Measurements from ENCODE around the gene SNIP1.
"Not testable (repeated sequence)": the region's sequence is repeated elsewhere in the genome, so short reads cannot be mapped to it uniquely, and the experiment has no call there.

The SNIP1 gene

DNA sequence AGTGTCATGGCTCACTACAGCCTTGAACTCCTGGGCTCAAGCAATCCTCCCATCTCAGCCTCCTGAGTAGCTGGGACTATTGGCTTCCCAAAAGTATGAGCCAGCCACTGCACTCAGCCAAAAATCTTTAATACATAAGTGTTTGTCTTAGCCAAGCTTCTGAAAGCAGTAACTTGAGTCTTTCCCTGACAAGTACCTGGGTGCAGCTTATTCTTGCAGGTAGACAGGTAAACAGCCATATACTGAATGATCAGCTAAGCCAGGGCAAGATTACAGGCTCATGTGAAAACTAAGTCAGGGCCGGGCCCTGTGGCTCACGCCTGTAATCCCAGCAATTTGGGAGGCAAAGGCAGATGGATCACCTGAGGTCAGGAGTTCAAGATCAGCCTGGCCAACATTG lies 47.4 kb downstream of the SNIP1 start:
- DNase-seq = no peak

DNA sequence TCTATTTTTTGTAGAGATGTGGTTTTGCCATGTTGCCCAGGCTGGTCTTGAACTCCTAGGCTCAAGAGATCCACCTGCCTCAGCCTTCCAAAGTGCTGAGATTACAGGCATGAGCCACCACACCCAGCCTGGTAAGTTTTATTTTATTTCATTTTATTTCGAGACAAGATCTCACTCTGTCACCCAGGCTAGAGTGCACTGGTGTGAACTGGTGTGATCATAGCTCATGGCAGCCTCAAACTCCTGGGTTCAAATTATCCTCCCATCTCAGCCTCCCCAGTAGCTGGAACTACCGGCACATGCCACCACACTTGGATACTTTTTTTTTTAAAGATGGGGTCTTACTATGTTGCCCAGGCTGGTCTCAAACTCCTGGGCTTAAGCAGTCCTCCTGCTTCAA lies 51.3 kb downstream of the SNIP1 start:
- DNase-seq = not testable (repeated sequence)

DNA sequence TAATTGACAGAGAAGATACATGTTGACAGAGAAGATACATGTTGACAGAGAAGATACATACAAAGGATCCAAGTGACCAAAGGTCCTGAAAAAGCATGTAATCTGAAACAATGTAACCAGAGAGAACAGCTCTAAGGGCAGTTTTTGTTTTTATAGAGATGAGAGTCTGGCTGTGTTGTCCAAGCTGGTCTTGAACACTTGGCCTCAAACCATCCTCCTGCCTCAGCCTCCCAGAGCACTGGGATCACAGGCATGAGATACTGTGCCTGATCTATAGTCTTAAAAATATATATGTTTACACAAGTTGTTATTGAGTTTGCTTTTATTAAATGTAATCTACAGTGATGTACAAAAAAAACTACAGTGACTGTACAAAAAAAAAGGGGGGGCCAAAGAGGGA lies 52.0 kb downstream of the SNIP1 start:
- no peak for DNase-seq

DNA sequence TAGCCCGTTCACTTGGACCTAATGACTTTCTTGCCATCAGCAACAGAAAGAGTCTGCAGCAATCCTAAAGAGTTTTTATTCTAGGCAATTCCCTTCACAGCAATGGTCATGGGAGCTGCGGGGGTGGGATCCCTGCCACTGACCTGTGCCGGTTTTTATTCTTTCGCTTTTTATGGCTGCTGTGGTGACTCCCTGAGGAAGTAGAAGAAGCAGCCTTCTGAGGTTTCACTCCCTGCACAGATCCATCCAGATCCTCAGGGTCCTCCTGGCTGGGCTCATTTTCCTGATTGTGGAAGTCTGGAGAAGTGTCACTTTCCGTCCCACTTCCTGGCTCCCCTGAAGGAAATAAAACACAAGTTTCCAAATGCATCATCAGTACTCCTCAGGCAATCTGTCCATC lies 52.4 kb downstream of the SNIP1 start:
- no peak for DNase-seq

DNA sequence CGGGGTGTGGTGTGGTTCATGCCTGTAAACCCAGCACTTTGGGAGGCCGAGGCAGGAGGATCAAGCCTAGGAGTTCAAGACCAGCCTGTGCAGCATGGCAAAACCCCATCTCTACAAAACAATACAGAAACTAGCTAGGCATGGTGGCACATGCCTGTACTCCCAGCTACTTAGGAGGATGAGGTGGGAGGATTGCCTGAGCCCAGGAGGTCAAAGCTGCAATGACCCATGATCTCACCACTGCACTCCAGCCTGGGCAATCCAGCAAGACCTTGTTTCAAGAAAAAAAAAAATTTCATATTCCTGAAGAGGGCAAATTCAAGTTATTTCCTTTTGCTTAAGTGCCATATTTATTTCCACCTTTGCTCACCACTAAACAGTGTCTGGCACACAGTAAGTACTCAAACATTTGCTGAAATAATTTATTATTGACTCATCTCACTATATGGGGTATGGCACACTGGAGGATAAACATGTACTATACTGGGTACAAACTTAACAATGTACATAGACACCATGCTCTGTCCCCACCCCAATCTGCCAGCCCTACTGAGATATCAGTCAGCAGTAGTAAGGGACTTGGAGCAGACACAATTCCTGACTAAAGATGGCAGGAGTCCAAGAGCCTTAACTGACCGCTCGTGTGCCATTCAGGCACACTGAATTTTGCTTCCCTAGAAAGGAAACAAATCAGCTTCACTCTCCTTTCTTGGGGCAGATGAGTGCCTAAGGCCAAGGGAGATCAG lies 55.0 kb downstream of the SNIP1 start:
- DNase-seq = no peak

DNA sequence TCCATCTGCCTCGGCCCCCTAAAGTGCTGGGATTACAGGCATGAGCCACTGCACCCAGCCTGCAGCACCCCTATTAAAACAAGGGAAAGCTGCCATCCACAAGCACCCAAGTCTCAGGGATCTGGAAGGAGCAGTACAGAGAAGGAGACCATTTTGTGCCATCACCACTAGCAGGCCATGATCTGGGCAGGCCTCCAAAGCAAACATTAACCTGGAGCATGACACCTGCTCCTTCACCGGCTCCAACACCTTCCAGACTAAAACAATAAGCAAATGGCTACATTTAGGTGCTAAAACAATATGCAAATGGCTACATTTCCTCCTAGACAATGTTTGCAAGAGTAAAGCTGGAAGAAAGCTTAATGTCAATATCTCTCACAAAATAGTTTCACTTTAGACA lies 56.3 kb downstream of the SNIP1 start:
- peak; percentile 40 for DNase-seq

DNA sequence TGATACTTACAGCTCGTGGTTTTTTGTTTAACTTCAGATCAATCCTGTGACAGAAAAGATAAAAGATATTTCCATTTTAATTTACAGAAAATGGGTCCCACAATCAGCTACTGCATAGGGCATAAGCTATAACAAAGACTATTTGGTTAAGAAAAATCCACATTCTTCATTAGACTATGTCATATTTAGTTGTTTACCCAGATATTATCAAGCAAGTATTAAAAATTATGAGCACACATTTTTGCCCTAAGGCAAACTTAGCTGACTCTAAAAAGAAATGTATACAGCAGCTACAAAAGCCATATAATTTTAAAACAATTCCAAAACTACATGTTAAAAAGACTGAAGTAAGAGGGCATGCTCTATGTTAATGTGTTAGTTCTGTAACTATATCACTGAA lies 58.2 kb downstream of the SNIP1 start:
- DNase-seq = no peak

DNA sequence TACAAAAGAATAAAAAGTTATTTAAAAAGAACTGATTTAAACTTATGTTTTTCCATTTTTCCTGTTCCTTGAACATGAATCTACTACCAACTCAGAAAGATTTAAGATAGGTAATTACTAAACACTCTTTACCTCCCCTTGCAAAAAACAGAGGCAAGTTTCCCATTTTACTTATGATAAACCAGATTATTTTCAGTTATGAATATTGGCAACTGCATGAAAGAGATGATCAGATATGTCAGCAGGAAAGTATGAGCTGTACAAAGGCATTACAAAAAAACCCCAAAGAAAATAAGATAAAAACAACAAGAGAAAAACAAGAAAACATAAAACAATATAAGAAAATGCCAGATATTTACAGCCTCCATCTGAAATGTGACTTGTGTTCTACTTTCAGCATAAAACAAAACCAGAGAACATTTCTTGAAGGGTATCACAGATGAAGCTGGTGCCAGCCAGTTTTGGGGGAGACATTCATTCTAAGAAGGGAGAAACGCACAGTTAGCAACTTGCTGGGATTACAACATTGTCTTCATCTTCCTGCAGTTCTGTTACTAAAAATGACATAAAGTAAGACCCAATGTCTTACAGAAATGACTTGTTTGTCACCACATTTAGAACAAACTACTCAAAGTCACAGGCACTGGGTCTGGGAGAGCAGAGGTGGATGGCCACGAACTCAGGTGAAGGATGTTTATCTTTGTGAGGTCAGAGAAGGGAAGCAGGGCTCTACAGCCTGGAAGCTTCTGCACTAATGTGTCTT lies 60.6 kb downstream of the SNIP1 start:
- DNase-seq = no peak

DNA sequence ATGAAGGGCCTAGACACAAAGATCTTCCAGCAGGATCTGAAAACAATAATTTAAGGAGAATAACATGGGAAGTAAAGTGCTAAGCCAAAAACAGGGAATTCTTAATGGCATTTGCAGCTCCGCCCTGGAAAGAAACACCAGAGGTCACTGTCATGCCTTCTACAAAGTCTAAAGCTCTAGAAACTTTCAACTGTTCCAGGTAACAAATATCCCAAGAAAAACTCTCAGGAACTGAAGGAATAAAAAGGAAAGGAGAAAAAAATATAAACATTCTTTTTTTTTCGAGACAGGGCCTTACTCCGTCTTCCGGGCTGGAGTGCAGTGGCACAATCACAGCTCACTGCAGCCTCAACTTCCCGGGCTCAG lies 66.5 kb downstream of the SNIP1 start:
- DNase-seq = no peak

DNA sequence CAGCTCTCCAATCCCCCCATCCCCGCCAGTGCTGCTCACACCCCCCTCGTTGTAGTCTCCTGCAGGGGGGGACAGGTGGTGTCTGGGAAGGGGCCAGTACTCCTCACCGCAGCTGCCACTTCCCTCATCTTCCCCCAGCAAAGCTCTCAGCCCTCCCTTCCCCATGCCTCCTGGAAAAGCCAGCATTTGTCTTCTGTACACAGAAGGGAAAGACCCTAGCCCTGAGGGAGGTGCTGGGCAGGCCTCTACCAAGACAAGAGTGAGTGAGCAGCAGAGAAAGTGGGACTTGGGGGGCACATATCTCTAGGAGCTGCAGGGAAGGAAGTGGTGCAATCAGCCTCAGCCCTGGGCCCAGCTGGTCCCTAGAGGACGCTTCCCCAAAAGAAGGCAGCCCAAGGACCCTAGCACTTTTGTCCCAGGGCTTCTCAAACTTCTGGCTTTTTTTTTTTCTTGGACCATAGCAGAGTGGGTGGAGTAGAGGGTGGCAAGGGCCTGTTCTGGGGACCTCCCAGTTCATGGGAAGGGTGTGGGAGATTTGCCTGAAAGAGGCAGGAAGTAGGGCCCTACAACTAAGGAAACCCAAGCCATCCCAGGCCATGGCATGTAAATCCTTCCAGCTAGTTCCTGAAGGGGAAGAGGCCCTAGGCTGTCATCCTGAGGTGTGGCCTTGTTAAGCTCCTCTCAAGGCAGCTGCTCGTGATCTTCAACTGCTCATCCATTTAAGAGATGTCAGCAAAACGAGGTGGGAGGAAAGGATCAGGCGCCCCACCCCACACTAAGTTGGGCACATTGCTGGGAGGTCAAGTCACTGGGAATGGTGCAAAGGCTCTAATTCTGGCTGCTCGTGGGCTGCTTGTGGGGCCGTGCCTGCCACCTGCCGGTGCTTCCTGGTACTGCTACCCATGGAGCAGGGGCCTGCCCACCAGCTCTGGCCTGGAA lies 67.1 kb downstream of the SNIP1 start:
- no peak for DNase-seq

DNA sequence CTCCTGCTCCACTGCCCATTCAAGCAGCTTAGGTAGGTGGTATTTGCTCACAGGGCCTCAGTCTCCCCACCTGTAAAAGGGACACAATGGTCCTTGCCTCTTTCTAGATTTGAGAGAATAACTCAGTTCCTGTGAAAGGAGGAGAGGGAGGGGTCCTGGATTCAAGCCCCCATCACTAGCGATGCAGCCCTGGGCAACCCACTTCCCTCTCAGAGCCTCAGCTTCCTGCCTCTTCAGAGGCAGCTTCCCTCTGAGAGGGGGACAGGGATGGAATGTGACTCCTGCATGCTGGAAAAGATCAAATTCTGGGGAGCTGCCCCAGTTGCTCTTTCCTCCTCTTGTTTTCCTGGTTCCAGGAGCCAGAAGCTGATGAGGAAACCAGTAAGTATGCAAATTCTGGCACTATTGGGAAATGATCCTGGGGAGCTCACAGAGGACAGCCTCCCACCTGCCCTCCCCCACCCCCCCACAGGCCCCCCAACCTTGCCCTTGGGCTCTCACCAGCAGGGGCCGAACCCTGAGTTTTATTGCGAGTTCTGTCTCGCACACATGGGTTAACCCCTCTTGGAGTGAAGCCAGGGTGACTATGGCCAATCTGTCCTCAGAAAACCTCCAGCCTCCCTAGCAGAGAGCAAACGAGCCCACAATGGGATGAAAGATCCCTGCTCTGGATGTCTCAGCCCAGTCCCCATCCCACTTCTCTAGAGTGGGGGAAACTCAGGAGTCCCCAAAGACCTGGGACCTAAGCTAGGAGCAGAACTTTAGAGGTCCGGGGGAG lies 68.0 kb downstream of the SNIP1 start:
- no peak for DNase-seq

Data from NCI-H1417 treated with DMSO at 0.1 percent for 48 hours (cell line).